HG02571 (cell line): ENCODE results near the gene CLMN.

ENCODE experiments used
- ATAC-seq: cut with Tn5 transposase; IDR thresholded peaks from one replicate; pipeline ENCODE4 v1.9.1; 2021; ENCODE audit warnings: mild to moderate bottlenecking, moderate library complexity; ENCODE audit not compliant: unreplicated experiment

The CLMN gene

DNA sequence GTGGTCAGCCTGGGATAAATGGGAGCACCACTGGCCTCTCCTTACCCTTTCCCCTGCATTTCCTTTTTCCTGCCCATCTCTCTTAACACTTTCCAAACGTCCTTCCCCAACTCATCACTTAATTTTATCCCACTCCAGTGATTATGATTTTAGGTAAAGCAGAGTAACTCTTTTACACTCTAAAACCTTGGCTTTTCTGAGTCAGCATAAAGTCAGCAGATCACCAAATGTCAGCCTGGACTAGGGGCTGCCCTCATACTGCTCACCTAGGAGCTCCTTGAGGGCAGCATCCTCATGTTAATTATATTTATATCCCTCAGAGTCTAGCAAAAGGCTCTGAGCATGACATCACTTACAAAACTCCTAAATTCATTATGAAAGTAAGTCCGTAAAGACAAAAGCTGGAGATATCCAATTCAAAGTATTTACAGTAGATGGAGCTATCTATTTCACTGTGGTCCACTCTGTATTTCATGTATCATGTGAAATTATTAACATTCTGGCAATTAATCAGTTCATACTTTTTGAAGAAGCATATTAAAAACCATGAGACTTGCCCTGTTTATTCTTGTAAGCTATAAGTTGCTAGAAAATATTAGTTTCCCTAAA lies 145.4 kb downstream of the CLMN start:
- no peak for ATAC-seq

DNA sequence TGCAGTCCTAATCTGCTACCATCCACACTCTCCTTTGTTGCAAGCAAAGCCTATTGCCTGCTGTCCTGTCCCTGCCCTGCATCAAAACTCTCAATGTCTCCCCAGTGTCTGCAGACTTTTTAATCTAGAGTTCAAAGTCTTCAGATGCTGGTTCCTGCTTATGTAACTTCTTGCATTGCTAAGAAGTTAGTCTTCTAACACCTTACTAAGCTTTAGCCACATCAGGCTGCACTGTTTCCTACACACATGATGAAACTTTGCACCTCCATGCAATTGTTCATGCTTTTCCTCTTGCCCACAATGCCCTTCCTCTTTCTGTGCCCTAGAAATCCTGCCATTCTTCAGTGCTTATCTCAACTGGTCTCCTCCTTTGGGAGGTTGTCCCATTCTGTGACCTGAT lies 146.2 kb downstream of the CLMN start:
- ATAC-seq = no peak

DNA sequence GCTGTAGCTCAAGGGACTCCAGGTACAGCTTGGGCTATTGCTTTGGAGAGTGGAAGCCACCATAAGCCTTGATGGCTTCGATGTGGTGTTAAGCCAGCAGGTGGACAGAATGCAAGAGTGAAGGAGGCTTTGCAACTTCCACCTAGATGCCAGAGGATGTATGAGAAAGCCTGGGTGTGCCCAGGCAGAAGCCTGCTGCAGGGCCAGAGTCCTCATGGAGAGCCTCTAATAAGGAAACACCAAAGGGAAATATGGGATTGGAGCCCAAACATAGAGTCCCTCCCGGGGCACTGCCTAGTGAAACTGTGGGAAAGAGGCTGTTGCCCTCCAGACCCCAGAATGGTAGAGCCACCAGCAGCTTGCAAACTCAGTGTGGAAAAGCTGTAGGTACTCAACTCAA lies 152.5 kb downstream of the CLMN start:
- ATAC-seq = no peak

DNA sequence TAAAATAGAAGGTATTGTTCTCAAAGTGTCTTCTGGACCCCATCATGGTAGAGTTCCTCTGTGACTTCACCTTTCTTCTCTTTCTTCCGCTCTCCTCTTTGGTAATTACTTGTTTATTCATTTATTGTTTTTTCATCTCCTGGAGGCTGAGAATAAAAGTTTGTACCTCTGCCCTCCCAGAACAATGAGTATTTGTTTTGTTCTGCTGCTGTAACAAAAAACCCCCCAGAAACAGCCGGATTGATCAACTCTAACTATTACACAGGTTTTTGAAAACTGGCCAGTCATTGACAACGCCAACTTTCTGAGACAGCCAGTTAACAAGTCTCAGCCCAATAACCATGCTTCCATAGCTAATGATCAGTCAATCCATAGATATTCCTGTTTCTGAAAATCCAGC lies 154.2 kb downstream of the CLMN start:
- ATAC-seq = no peak

DNA sequence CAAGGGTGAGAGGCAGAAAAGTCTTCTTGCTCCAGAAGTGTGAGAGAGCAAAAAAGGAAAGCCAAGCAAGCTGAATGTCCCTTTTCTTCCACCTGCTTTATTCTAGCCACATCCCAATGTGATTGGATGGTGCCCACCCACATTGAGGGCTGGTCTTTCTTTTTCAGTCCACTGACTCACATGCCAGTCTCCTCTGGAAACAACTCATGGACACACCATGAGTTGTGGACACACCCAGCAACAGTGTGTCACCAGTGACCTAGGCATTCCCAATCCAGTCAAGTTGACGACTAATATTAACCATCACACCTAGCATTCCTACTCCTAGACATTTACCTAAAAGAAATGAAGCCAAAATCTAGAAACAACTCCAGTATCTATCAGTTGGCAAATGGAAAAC lies 155.2 kb downstream of the CLMN start:
- ATAC-seq = no peak

DNA sequence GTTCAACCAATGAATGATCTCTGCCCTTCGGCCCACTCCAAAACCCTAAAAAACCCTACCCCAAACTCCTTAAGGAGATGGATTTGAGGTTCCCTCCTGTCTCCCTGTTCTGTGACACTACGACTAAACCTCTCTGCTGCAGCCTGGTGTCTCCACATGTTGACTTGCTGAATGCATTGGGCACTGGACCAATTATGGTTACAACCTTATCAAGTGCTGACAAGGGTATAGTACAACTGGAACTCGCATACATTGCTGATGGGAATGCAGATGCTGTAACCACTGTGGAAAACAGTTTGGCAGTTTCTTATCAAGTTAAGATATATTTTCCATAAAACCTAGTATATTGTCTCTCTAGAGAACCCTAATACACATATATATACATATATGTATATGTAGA lies 156.0 kb downstream of the CLMN start:
- no peak for ATAC-seq

DNA sequence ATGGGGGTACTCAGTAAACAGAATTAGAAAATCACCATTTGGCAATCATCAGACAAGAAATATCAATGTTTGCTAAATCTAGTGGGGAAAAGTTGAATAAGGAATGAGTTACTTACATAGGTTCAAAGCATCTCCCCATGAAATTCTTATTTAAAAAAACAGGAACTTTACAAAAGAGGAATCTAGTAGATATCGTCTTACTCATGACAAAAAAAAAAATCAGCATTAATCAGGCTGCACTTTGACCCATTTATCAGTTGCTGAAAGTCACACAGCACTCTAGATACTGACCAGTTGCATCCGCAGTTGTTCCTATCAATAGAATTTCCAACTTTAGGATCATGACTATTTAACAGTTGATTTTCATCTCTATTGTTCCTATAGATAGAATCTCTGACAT lies 156.6 kb downstream of the CLMN start:
- no peak for ATAC-seq

DNA sequence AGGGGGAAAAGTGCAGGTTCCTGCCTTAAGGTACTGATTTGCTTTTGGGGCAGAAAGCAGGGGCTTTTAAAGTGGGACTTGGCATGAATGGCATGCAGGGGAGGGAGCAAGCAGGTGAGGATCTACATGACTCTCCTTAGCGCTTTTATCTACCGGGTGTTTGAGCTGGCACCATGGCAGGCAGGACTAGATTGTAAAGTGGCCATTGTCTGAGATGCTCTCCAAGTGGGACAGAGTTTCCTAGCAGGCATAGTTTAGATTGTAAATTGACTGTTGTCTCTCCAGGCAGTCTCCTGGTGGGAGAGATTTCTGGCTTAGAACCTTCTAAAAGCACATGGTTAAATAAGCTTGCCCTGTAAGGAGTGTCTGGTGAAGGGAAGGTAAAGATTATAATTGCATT lies 157.1 kb downstream of the CLMN start:
- ATAC-seq = no peak

DNA sequence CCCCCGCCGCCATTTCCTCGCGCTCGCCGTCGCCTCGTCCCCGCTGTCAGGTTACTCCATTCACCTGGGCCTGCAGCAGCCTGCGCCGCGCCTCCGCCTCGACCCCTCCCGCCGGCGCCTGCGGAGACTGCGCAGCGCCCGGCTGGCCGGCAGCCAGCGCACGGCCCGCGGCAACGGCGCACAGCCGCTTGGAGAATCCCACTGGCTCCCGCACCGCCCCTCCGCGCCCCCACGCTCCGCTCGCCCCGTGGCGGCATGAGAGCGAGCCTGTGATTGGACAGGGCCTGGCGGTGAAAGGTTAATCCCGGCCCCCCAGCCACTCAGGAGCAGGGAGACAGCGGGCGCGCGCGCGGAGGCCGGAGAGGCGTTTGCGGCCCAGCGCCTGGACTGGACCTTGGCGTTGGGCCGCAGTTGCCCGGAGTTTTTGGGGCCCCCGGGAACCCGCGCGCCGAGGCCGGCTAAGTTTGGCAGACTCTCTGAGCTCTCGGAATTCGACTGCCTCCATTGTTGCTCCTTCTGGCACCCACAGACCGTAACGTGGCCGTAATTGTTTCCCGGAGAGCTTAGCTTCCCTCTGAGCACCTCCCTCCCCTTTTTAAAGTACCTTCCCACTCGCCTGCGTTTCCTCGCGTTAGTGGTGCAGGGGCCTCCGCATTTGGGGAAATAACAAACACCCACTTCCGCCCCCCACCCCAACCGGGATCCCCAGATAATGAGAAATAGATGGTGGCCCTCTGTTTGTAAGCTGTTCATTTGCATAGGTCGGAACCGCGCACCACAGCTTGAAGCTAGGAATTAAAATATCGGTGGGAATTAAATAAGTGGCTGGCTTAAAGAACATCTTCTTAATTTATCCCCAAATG lies 162.2 kb downstream of the CLMN start, which contains the start of gene DICER1:
Gene DICER1 (minus strand): TSS at position 203 of the 863 bp plus-strand sequence. CDS start 24,071 bp downstream, outside the sequence.
- peak; percentile 79 for ATAC-seq

DNA sequence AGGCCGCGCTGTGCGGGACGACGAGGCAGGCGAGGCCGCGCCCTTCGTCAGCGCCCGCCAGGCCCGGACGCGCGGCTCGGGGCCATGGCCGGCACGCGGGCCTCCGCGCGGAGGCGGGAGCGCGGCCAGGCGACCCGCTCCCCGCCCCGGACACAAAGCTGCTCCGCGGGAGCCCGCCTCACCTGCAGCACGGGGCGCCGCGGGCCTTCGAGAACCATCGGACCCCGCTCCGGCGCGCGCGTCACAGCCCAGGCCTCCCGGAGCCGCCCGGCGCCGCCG lies 162.7 kb downstream of the CLMN start:
- ATAC-seq = peak; percentile 16

DNA sequence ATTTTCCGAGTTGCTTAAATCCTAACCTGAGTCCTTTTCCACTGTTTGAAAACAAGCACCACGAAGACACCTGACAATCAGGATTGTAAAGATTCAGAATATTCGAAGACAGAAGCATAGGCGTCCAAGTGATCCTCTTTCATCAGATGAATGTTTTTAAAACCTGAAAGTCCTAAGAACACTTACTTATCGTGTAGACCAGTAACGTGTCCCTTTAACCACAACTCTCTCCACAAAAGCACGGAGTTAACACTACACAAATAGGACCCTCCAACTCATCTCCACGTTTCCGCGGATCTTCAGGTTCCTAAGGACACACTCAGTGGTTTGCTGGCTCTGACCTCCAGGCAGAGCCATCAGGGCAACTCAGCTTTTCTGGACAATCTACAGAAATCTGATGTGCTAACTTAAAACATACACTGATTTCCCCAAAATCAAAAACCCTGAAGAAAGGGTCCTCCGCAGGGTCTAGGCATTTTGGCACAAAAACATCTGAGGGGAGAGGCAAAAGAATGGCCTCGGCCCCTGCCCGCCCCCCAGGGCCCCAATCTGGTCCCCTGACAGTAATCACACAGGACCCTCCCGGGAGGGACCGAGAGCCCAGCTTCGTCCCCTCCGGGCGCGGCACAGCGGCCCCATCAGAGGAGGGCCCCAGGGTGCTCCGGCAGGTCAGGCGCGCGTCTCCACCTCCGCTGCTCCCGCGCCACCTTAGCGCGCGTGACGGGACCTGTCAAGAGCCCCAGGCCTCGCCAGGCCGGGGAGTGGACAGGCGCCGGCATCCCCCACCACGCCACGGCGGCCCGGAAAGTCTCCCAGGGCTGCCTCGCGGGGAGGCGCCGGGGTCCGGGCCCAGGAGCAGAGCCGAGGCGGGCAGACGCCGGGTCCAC lies 163.3 kb downstream of the CLMN start:
- peak; percentile 29 for ATAC-seq

DNA sequence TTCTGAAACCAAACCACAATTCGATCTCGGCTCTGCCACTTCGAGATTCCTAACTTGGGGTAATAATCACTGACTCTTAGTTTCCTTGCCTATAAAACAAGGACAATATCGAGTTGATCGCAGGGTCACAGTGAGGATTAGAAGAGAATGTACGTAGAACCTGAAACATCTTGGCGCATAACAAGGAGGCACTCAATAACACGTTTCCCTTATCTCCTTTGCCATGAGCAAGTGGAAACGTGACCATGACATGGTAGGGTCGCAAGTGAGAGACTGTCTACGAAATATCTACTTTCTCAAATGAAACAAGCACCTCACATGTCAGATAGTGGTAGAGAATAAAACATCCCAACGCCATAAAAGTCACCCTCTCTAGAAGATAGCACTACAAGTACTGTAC lies 164.7 kb downstream of the CLMN start:
- ATAC-seq = no peak

DNA sequence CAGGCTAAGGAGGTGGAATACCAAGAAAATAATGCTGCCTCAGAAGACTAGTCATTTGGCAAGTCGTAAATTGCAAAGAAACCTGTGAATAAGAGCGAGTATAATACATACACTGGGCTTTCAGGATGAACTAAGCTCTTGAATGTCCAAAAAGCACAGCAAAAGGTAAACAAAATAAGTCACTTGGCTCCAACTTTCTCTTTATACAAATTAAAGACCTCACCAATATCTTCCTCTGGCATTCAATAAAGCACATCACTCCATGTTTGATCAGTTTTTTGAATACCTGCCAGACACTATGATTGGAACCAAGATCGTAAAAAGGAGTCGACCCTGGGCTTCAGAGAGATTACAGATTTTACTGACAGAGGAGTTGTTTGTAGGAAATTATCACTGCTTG lies 165.8 kb downstream of the CLMN start:
- ATAC-seq = no peak

DNA sequence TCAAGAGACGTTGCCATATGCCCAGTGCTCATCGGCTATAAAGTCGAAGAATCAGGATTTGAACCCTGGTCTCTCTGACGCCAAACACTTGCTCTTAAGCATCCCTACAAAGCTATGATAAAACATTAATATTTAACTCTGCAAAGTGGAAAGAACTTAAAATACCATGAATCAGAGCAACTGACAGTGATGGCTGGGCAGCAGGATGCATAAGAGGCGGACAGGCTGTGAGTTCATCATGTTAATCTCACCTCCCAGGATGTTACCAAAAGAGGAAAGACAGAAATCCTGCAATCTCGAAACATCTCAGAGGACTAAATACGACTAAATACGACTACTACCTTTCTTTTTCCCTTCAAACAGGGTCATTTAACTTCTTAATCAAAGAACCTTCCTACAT lies 168.1 kb downstream of the CLMN start:
- ATAC-seq = no peak

DNA sequence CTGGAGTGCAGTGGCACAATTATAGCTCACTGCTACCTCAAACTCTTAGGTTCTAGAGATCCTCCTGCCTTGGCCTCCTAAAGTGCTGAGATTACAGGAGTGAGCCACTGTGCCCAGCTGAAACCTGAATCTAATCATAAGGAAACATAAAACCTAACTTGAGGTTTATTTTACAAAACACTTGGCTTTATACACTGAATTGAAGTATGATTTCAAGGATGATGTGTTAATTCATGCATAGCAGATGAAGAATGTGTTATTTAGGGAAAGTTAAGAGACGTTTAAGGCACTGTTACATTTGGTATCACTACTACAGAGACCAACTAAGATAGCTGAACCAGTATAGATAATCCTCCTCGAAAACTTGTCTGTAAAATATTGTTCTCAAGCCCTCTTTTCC lies 168.8 kb downstream of the CLMN start:
- ATAC-seq = no peak

DNA sequence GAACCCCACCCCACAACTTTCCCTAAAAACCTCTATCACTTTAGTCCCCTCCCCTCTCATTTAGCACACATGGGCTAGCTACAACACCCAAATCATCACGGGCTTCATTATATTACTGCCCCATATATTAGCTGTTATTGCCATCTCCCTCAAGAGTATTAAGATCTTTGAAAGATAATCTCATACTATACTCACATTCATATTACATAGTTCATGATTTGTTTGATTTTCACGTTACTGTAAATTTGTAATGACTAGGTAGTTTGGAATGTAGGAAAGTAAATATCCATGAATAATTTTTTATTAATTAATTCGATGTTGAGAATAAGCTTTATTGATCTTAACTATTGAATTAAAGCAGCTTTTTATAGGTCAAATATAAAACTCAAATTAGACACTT lies 170.3 kb downstream of the CLMN start:
- ATAC-seq = no peak

DNA sequence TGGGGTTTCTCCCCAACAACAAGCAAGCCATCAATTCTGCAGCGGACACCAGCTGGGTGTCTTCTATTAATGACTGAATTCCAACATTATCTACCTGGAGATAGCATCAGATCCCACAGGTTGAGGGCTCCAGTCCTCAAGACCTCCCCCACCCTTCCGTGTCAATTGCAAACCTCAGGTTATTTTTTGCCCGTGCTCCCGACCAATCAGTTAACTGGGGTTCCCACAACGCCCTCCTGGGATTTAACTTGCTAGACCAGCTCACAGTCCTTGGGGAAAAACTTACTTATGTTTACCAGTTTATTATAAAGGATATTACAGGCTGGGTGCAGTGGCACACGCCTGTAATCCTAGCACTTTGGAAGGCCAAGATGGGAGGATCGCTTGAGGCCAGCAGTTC lies 172.1 kb downstream of the CLMN start:
- ATAC-seq = no peak

DNA sequence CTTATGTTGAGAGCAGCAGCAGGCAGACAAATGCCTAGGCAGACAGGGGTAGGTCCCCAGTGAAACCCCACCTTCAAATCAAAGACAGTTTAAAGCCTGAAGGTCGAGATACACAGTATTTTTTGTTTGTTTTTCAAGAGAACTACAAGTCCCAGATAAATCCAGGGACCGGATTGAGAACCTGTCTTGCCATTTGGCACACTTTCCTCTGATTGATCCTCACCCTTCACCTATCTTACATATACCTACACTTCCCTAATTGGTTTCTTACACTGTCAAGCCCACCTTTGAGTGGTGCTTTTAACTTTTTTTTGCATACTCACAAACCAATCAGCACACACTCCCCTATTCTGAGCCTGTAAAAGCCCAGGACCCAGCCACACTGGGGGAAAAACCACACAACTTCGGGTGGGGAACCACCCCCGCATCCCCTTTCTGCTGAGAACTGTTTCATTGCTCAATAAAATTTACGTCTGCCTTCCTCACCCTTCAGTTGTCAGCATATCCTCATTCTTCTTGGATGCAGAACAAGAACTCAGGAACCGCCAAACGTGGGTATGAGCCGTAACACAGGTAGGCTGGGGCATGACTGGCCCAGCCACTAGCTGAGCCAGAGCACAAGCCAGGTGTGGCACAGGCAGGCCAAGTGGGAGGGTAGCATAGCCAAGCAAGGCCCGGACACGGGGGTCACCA lies 173.5 kb downstream of the CLMN start:
- ATAC-seq = no peak

DNA sequence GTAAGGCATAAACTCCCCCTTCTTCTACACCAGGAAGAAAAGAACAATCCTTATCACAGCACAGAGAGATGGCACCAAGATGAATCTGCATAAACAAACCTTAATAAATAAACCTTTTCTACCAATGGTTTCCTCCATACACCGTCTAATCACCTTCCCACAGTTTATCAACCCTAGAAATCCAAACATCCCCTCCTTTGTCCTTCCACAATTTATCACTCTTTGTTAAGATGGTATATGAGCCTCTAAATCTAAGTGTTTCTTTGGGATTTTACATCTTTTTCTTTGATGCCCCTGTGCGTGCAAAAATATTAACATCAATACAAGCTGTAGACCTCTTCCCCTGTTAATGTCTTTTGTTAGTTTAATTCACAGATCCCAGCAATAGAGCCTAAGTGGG lies 174.9 kb downstream of the CLMN start:
- no peak for ATAC-seq

DNA sequence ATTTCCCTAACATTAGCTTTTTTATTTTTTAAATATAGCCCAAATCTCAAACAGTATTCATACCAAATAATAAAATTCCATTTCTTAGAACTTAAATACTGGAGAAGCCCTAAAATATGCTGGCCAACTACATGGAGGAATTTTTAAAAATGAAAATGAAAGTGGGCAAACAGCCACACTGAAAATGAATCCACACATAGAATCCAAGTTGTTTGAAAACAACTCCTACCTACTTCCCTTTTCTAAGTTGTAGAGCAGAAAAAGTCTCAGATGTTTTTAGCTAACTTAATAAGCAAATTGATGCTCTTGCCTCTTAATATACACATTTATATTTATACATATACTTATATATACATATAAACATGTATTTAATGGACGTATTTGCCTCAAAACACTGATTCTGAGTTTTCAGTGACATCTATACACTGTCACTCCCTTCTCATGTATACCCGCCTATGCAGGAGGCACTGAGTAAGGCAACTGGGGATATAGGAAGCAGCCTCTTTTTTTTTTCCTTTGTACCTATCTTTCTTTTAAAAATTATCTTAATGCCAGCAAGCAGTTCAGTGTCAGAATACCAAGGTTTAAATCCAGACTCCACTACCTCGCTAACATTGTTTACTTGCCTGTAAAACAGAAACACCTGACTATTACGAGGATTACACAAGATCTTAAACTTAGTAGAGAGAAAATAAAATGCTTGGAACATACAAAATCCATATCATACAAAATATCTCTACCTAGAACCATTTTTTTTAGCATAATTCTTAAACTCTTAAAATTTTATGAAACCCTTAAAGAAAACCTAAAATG lies 175.7 kb downstream of the CLMN start:
- no peak for ATAC-seq
